WTC11 (cell line): ENCODE results near the gene CORIN. TPM values are rescaled to one million over a fixed set of nuclear protein-coding genes. Genes with fewer than 3 reads are reported as not detected.

Source experiments
- ATAC-seq: fragments of 200-7000 bp; cut with Tn5 transposase; 2 replicates; pipeline ENCODE4 v1.10.0; 2021; ENCODE audit warnings: mild to moderate bottlenecking, moderate library complexity
- CTCF ChIA-PET: fragments of 300-600 bp; sonication (Branson Sonifier 250); formaldehyde crosslinking; loops from one replicate; lab custom pipeline; 2021; ENCODE audit warnings: antibody characterized with exemption; lab: Charles Lee
- POLR2A ChIA-PET: fragments of 350-600 bp; sonication (Branson Sonifier 250); formaldehyde crosslinking; loops from one replicate; lab custom pipeline; 2021; ENCODE audit warnings: antibody characterized with exemption; lab: Charles Lee
- DNase-seq: peaks from one replicate; pipeline ENCODE4 v3.0.0; 2021; ENCODE audit warnings: low spot score
- H3K27ac Mint-ChIP-seq: 2 replicates; pipeline ENCODE4 v1.8.0; 2021; ENCODE audit warnings: mixed read lengths
- H3K27me3 Mint-ChIP-seq: 2 replicates; pipeline ENCODE4 v1.8.0; 2021; ENCODE audit warnings: low read depth, mild to moderate bottlenecking, moderate library complexity, mixed read lengths
- H3K36me3 Mint-ChIP-seq: 2 replicates; pipeline ENCODE4 v1.8.0; 2021; ENCODE audit warnings: mixed read lengths
- H3K4me1 Mint-ChIP-seq: 2 replicates; pipeline ENCODE4 v1.8.0; 2022; ENCODE audit warnings: mixed read lengths
- H3K4me3 Mint-ChIP-seq: 2 replicates; pipeline ENCODE4 v1.8.0; 2021; ENCODE audit warnings: mild to moderate bottlenecking, moderate library complexity, mixed read lengths
- H3K9me3 Mint-ChIP-seq: 2 replicates; pipeline ENCODE4 v1.8.0; 2021; ENCODE audit warnings: mixed read lengths
- ATF1 ChIP-seq: sonication (generic); formaldehyde crosslinking; IDR thresholded peaks from 2 replicates; pipeline ENCODE4 v1.8.1; 2023; ENCODE audit warnings: mild to moderate bottlenecking, moderate library complexity, missing genetic modification reagents
- ATF2 ChIP-seq: sonication (generic); formaldehyde crosslinking; IDR thresholded peaks from 2 replicates; pipeline ENCODE4 v1.8.1; 2022; ENCODE audit warnings: low read depth, missing genetic modification reagents, borderline replicate concordance
- CREB1 ChIP-seq: sonication (generic); formaldehyde crosslinking; IDR thresholded peaks from 2 replicates; pipeline ENCODE4 v1.8.0; 2023; ENCODE audit warnings: mild to moderate bottlenecking, missing genetic modification reagents
- ELF4 ChIP-seq: sonication (generic); formaldehyde crosslinking; IDR thresholded peaks from 2 replicates; pipeline ENCODE4 v1.8.1; 2022; ENCODE audit warnings: low read depth, mild to moderate bottlenecking, moderate library complexity, missing genetic modification reagents
- FOXJ3 ChIP-seq: sonication (generic); formaldehyde crosslinking; IDR thresholded peaks from 2 replicates; pipeline ENCODE4 v1.9.0; 2021; ENCODE audit warnings: missing genetic modification reagents, mild to moderate bottlenecking, borderline replicate concordance
- FOXP1 ChIP-seq: sonication (generic); formaldehyde crosslinking; IDR thresholded peaks from 2 replicates; pipeline ENCODE4 v1.8.0; 2022; ENCODE audit warnings: missing genetic modification reagents, mild to moderate bottlenecking, moderate library complexity, borderline replicate concordance
- FOXP4 ChIP-seq: sonication (generic); formaldehyde crosslinking; IDR thresholded peaks from 2 replicates; pipeline ENCODE4 v1.8.0; 2022; ENCODE audit warnings: mild to moderate bottlenecking, missing genetic modification reagents
- HMGA2 ChIP-seq: fragments of 250-450 bp; sonication (Bioruptor Pico); IDR thresholded peaks from 2 replicates; pipeline ENCODE4 v1.4.0; 2021; ENCODE audit warnings: mild to moderate bottlenecking, moderate library complexity
- JUN ChIP-seq: sonication (generic); formaldehyde crosslinking; IDR thresholded peaks from 2 replicates; pipeline ENCODE4 v1.8.0; 2023; ENCODE audit warnings: mild to moderate bottlenecking, missing genetic modification reagents
- KAT7 ChIP-seq: sonication (generic); formaldehyde crosslinking; IDR thresholded peaks from 2 replicates; pipeline ENCODE4 v1.8.1; 2023; ENCODE audit warnings: missing genetic modification reagents, mild to moderate bottlenecking, borderline replicate concordance
- MXD4 ChIP-seq: fragments of 250-450 bp; sonication (Bioruptor Pico); IDR thresholded peaks from 2 replicates; pipeline ENCODE4 v1.8.0; 2021; ENCODE audit warnings: mild to moderate bottlenecking, moderate library complexity, borderline replicate concordance
- MYBL2 ChIP-seq: sonication (generic); formaldehyde crosslinking; IDR thresholded peaks from 2 replicates; pipeline ENCODE4 v1.8.1; 2023; ENCODE audit warnings: mild to moderate bottlenecking, moderate library complexity, missing genetic modification reagents
- NFYB ChIP-seq: sonication (generic); formaldehyde crosslinking; conservative IDR thresholded peaks from 2 replicates; pipeline ENCODE4 v1.8.0; 2022; ENCODE audit warnings: low read depth, missing genetic modification reagents
- NR2C2 ChIP-seq: sonication (generic); formaldehyde crosslinking; IDR thresholded peaks from 2 replicates; pipeline ENCODE4 v1.8.0; 2022; ENCODE audit warnings: mild to moderate bottlenecking, missing genetic modification reagents
- NR3C1 ChIP-seq: sonication (generic); formaldehyde crosslinking; conservative IDR thresholded peaks from 2 replicates; pipeline ENCODE4 v1.8.1; 2023; ENCODE audit warnings: low read depth, mild to moderate bottlenecking, missing genetic modification reagents
- RELA ChIP-seq: sonication (generic); formaldehyde crosslinking; IDR thresholded peaks from 2 replicates; pipeline ENCODE4 v1.8.1; 2022; ENCODE audit warnings: missing genetic modification reagents, mild to moderate bottlenecking, borderline replicate concordance
- SMAD3 ChIP-seq: sonication (generic); formaldehyde crosslinking; IDR thresholded peaks from 2 replicates; pipeline ENCODE4 v1.8.0; 2022; ENCODE audit warnings: missing genetic modification reagents, mild to moderate bottlenecking, borderline replicate concordance
- TEAD1 ChIP-seq: sonication (generic); formaldehyde crosslinking; IDR thresholded peaks from 2 replicates; pipeline ENCODE4 v1.8.0; 2022; ENCODE audit warnings: mild to moderate bottlenecking, missing genetic modification reagents
- ZNF138 ChIP-seq: sonication (generic); formaldehyde crosslinking; conservative IDR thresholded peaks from 2 replicates; pipeline ENCODE4 v1.8.1; 2022; ENCODE audit warnings: mild to moderate bottlenecking, moderate library complexity, missing genetic modification reagents
- ZNF219 ChIP-seq: sonication (generic); formaldehyde crosslinking; IDR thresholded peaks from 2 replicates; pipeline ENCODE4 v1.8.0; 2023; ENCODE audit warnings: missing genetic modification reagents, mild to moderate bottlenecking, borderline replicate concordance
- ZNF317 ChIP-seq: sonication (generic); formaldehyde crosslinking; IDR thresholded peaks from 2 replicates; pipeline ENCODE4 v1.8.1; 2023; ENCODE audit warnings: low read depth, mild to moderate bottlenecking, moderate library complexity, missing genetic modification reagents, borderline replicate concordance
- ZNF423 ChIP-seq: fragments of 250-450 bp; sonication (Bioruptor Pico); IDR thresholded peaks from 2 replicates; pipeline ENCODE4 v2.1.2; 2022; ENCODE audit warnings: mild to moderate bottlenecking, moderate library complexity
- ZNF532 ChIP-seq: fragments of 250-450 bp; sonication (Bioruptor Pico); IDR thresholded peaks from 2 replicates; pipeline ENCODE4 v1.9.0; 2021; ENCODE audit warnings: mild to moderate bottlenecking, borderline replicate concordance
- total RNA-seq: library from RNA; stranded (reverse); gene quantifications from 3 replicates; pipeline ENCODE4 v1.2.3, GENCODE V29; 2021

Gene CORIN
- total RNA-seq, 1 experiment from 2014 or later = 0.33 TPM

- peak; percentile 97 for ATAC-seq
- ChIA-PET POLR2A (interaction anchor here (1.2 kb wide), 1 partner anchor 132 kb away, joined by 7 read pairs; no protein-coding TSS in a partner anchor), CTCF (interaction anchor here (0.7 to 17.3 kb wide), 22 partner anchors 8 to 229 kb away, joined by 3 to 470 read pairs (median 4); partner anchors contain the start of gene CORIN)
- Mint-ChIP-seq H3K27ac (no peak overlapping the region), H3K36me3 (no peaks in the 10 kb centered on the region), H3K9me3 (no peaks in the 10 kb centered on the region), H3K4me1 (peaks cover 19% of the 10 kb centered on the region), H3K27me3 (no peaks in the 10 kb centered on the region), H3K4me3 (no peak overlapping the region)
- DNase-seq = peak; percentile 60
- TF ChIP-seq JUN (CRISPR knock-in tag) (no peak), FOXP4 (CRISPR knock-in tag) (no peak), ATF1 (CRISPR knock-in tag) (no peak), KAT7 (CRISPR knock-in tag) (no peak), ELF4 (no peak), FOXP1 (CRISPR knock-in tag) (no peak)
Observed at GRCh38 chr4:47704693-47705325, 133.1 kb downstream of the CORIN start.

- POLR2A ChIA-PET = no interaction called here
Observed at GRCh38 chr4:47703956-47704355, 133.9 kb downstream of the CORIN start.

More at GRCh38 chr4:47703956-47704355, 133.9 kb downstream of the CORIN start:
- CTCF ChIA-PET = interaction anchor here (1.7 to 17.3 kb wide), 3 partner anchors 11 to 135 kb away, joined by 5 to 470 read pairs (median 13); partner anchors contain the start of gene CORIN
- no peaks in the 10 kb centered on the region for H3K36me3 Mint-ChIP-seq
- no peaks in the 10 kb centered on the region for H3K9me3 Mint-ChIP-seq
- DNase-seq = no peak
- peaks cover 19% of the 10 kb centered on the region for H3K4me1 Mint-ChIP-seq
- no peak overlapping the region for H3K4me3 Mint-ChIP-seq
- ATAC-seq = no peak
- H3K27me3 Mint-ChIP-seq = no peaks in the 10 kb centered on the region
- H3K27ac Mint-ChIP-seq = no peak overlapping the region
- no peak for TF ChIP-seq RELA
- TF ChIP-seq NR2C2 = no peak
- TF ChIP-seq FOXJ3 (CRISPR knock-in tag) = no peak
- no peak for TF ChIP-seq ZNF219 (CRISPR knock-in tag)
- no peak for TF ChIP-seq MYBL2 (CRISPR knock-in tag)
- no peak for TF ChIP-seq CREB1
- TF ChIP-seq NFYB (CRISPR knock-in tag) = no peak
- TF ChIP-seq ATF2 (CRISPR knock-in tag) = no peak
- no peak for TF ChIP-seq ZNF423 (CRISPR knock-in tag)
- no peak for TF ChIP-seq HMGA2 (CRISPR knock-in tag)
- no peak for TF ChIP-seq MXD4 (CRISPR knock-in tag)
- no peak for TF ChIP-seq ZNF317
- no peak for TF ChIP-seq NR3C1 (CRISPR knock-in tag)
- no peak for TF ChIP-seq ATF1 (CRISPR knock-in tag)
- TF ChIP-seq ZNF138 = no peak
- TF ChIP-seq FOXP4 (CRISPR knock-in tag) = no peak
- no peak for TF ChIP-seq SMAD3 (CRISPR knock-in tag)
- TF ChIP-seq ELF4 = no peak
- TF ChIP-seq TEAD1 (CRISPR knock-in tag) = no peak
- TF ChIP-seq ZNF532 (CRISPR knock-in tag) = no peak
- TF ChIP-seq, all 79 proteins: peak for 0
